Measurements from ENCODE around the gene NAV2. TPM values are rescaled to one million over a fixed set of nuclear protein-coding genes. Genes with fewer than 3 reads are reported as not detected.
"Not testable (repeated sequence)": the region's sequence is repeated elsewhere in the genome, so short reads cannot be mapped to it uniquely, and the experiment has no call there.

The NAV2 gene
- total RNA-seq, 1 donor from 2014 or later, result not detected

DNA sequence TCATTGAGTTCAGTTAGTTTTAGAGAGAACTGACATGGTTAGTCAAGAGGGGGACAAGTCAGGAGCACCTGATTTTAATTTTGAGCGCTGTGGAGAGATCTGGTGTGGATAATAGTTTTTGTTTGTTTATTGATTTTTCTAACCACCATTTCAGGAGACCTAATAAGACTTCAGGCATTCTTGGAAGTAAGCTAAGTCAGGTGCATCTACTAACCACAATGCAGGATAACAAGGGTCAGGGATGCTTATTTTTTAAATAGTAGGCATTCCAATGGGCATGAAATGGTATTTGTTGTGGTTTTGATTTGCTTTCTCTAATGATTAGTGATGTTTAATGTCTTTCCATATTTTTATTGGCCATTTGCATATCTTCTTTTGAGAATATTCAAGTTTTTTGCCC lies 212.1 kb downstream of the NAV2 start:
- H3K27me3 Mint-ChIP-seq, result peaks cover 7% of the 10 kb centered on the region
- no peaks in the 10 kb centered on the region for H3K36me3 Mint-ChIP-seq (ENCODE audit: low read depth)
- no peaks in the 10 kb centered on the region for H3K4me1 Mint-ChIP-seq
- H3K9me3 Mint-ChIP-seq, result no peaks in the 10 kb centered on the region
- intact Hi-C loops (cut with micrococcal nuclease), result no loop called here
- H3K4me3 Mint-ChIP-seq, result no peak overlapping the region
- no peak for DNase-seq
- H3K27ac Mint-ChIP-seq, result no peak overlapping the region

DNA sequence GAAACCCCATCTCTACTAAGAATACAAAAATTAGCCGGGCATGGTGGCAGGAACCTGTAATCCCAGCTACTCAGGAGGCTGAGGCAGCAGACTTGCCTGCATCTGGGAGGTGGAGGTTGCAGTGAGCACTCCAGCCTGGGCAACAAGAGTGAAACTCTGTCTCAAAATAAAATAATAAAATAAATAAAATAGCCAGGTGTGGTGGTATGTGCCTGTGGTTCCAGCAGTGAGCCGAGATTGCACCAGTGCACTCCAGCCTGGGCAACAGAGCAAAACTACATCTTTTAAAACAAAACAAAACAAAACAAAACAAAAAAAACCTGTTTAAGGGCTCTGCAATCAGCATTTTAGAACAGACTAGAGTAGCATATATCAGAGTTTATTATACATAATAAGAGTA lies 214.8 kb downstream of the NAV2 start:
- H3K4me1 Mint-ChIP-seq; H3K4me3 Mint-ChIP-seq; H3K9me3 Mint-ChIP-seq; H3K27me3 Mint-ChIP-seq; DNase-seq; intact Hi-C loops (cut with micrococcal nuclease); H3K27ac Mint-ChIP-seq; H3K36me3 Mint-ChIP-seq (ENCODE audit: low read depth): not testable (repeated sequence)

DNA sequence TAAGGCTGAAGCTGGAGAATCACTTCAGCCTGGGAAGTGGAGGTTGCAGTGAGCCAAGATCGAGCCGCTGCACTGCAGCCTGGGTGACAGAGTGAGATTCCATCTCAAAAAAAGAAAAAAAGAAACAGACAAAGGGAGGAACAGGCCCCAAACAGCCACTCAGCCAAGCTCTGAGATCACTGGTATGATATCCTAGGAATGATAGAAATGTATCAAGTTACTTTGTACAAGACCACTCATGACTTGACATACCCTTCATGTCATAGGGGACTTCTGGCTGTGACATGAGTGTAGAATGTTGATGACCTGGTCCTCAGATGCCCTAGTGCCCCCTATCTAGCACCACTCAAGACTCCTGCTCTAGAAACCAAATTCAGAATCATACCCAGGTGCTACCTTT lies 216.5 kb downstream of the NAV2 start:
- Mint-ChIP-seq H3K27ac (no peak overlapping the region), H3K27me3 (peaks cover 2% of the 10 kb centered on the region), H3K36me3 (ENCODE audit: low read depth) (no peaks in the 10 kb centered on the region), H3K4me1 (no peaks in the 10 kb centered on the region), H3K9me3 (no peaks in the 10 kb centered on the region), H3K4me3 (no peak overlapping the region)
- DNase-seq, result no peak
- intact Hi-C loops (cut with micrococcal nuclease), result no loop called here

DNA sequence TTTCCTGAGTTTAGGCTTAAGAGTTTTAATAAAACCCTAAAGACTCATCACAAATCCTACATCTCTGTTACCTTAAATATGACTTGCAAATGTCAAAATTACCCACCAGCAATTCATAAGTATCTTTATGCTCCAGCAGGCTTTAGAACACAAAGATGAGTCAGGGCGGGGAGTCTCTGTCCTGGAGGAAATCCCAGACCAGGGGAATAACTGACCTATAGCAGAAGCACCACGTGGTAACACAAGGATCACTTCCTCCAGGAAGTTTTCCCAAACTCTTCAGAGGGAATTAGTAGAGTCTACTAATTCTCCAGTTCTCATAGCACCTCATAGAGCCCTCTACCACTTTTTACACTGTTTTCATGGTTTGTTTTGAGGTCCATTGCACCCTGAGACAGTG lies 217.0 kb downstream of the NAV2 start:
- Mint-ChIP-seq H3K27me3 (peaks cover 2% of the 10 kb centered on the region), H3K9me3 (no peaks in the 10 kb centered on the region), H3K4me3 (no peak overlapping the region), H3K36me3 (ENCODE audit: low read depth) (no peaks in the 10 kb centered on the region), H3K27ac (no peak overlapping the region), H3K4me1 (no peaks in the 10 kb centered on the region)
- intact Hi-C loops (cut with micrococcal nuclease), result no loop called here
- no peak for DNase-seq

- Mint-ChIP-seq H3K36me3 (ENCODE audit: low read depth) (no peaks in the 10 kb centered on the region), H3K4me1 (no peaks in the 10 kb centered on the region), H3K9me3 (no peaks in the 10 kb centered on the region), H3K4me3 (no peak overlapping the region), H3K27ac (no peak overlapping the region), H3K27me3 (peaks cover under 1% of the 10 kb centered on the region)
- intact Hi-C loops (cut with micrococcal nuclease), result no loop called here
- no peak for DNase-seq
Observed at GRCh38 chr11:19931141-19931770, 218.6 kb downstream of the NAV2 start.

GRCh38 chr11:19931771-19932369 lies 219.2 kb downstream of the NAV2 start:
- Mint-ChIP-seq H3K36me3 (ENCODE audit: low read depth) (no peaks in the 10 kb centered on the region), H3K27ac (no peak overlapping the region), H3K4me1 (no peaks in the 10 kb centered on the region), H3K27me3 (no peaks in the 10 kb centered on the region), H3K9me3 (no peaks in the 10 kb centered on the region), H3K4me3 (no peak overlapping the region)
- DNase-seq, result no peak
- intact Hi-C loops (cut with micrococcal nuclease), result no loop called here

- Mint-ChIP-seq H3K27ac (no peak overlapping the region), H3K4me1 (no peaks in the 10 kb centered on the region), H3K9me3 (no peaks in the 10 kb centered on the region), H3K36me3 (ENCODE audit: low read depth) (no peaks in the 10 kb centered on the region), H3K4me3 (no peak overlapping the region), H3K27me3 (no peaks in the 10 kb centered on the region)
- no peak for DNase-seq
- intact Hi-C loops (cut with micrococcal nuclease), result no loop called here
Observed at GRCh38 chr11:19933132-19933735, 220.6 kb downstream of the NAV2 start.

DNA sequence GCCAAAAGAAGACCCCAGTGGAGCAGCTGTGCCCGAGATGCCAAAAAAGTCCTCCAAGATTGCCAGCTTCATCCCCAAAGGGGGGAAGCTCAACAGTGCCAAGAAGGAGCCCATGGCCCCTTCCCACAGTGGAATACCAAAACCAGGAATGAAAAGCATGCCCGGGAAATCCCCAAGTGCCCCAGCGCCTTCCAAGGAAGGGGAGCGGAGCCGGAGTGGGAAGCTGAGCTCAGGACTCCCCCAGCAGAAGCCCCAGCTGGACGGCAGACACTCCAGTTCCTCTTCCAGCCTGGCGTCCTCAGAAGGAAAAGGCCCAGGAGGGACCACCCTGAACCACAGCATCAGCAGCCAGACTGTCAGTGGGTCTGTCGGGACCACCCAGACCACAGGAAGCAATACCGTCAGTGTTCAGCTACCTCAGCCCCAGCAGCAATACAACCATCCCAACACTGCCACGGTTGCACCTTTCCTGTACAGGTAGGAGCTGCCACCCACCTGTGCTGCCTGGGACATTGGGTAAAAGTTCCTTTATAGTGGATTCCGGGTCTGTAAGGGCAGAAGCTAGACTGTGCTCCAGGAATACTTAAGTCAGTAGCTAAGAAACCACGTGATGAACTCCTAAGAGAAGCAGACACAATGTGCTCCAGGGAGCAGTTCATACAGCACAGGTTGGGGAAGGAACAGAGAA lies 221.3 kb downstream of the NAV2 start:
- H3K4me3 Mint-ChIP-seq, result no peak overlapping the region
- no peak overlapping the region for H3K27ac Mint-ChIP-seq
- no peaks in the 10 kb centered on the region for H3K9me3 Mint-ChIP-seq

GRCh38 chr11:19934828-19935259 lies 222.2 kb downstream of the NAV2 start:
- H3K27me3 Mint-ChIP-seq, result no peaks in the 10 kb centered on the region
- no peaks in the 10 kb centered on the region for H3K36me3 Mint-ChIP-seq (ENCODE audit: low read depth)
- H3K9me3 Mint-ChIP-seq, result no peaks in the 10 kb centered on the region
- no peak overlapping the region for H3K4me3 Mint-ChIP-seq
- intact Hi-C loops (cut with micrococcal nuclease), result loop anchor here (5.0 kb wide), 1 partner anchor 177 kb away; no protein-coding TSS in a partner anchor
- no peak overlapping the region for H3K27ac Mint-ChIP-seq
- H3K4me1 Mint-ChIP-seq, result no peaks in the 10 kb centered on the region
- no peak for DNase-seq

More for the DNA sequence above, 221.3 kb downstream of the NAV2 start:
- Mint-ChIP-seq H3K36me3 (ENCODE audit: low read depth) (no peaks in the 10 kb centered on the region), H3K27me3 (no peaks in the 10 kb centered on the region), H3K4me1 (no peaks in the 10 kb centered on the region)
- intact Hi-C loops (cut with micrococcal nuclease), result no loop called here
- no peak for DNase-seq

GRCh38 chr11:19935507-19935906 lies 222.9 kb downstream of the NAV2 start:
- Mint-ChIP-seq H3K4me1 (no peaks in the 10 kb centered on the region), H3K9me3 (no peaks in the 10 kb centered on the region), H3K4me3 (no peak overlapping the region), H3K36me3 (ENCODE audit: low read depth) (no peaks in the 10 kb centered on the region), H3K27ac (no peak overlapping the region), H3K27me3 (no peaks in the 10 kb centered on the region)
- DNase-seq, result no peak
- intact Hi-C loops (cut with micrococcal nuclease), result loop anchor here (5.0 kb wide), 1 partner anchor 177 kb away; no protein-coding TSS in a partner anchor

DNA sequence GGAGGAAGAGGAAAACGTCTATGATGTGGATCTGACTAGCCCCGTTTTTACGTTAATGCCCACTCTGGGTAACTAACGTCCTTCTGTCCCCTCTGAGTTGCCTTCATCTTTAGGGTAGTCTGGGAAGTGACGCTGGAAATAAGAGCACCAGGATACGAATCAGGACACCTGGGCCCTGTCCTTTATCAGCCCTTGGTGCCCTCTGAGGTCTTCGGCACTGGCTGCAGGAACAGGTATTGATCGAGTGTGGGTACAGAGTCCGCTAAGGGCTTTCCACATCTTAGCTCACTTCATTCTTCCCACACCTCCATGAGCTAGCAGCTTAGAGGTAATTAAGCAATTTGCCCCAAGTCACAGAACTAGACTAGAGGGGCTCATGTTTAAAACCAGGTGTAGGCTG lies 223.8 kb downstream of the NAV2 start:
- intact Hi-C loops (cut with micrococcal nuclease), result loop anchor here (5.0 kb wide), 1 partner anchor 176 kb away; no protein-coding TSS in a partner anchor
- H3K4me1 Mint-ChIP-seq, result no peaks in the 10 kb centered on the region
- H3K36me3 Mint-ChIP-seq (ENCODE audit: low read depth), result no peaks in the 10 kb centered on the region
- no peak overlapping the region for H3K4me3 Mint-ChIP-seq
- no peaks in the 10 kb centered on the region for H3K9me3 Mint-ChIP-seq
- DNase-seq, result no peak
- peaks cover 1% of the 10 kb centered on the region for H3K27me3 Mint-ChIP-seq
- H3K27ac Mint-ChIP-seq, result no peak overlapping the region

DNA sequence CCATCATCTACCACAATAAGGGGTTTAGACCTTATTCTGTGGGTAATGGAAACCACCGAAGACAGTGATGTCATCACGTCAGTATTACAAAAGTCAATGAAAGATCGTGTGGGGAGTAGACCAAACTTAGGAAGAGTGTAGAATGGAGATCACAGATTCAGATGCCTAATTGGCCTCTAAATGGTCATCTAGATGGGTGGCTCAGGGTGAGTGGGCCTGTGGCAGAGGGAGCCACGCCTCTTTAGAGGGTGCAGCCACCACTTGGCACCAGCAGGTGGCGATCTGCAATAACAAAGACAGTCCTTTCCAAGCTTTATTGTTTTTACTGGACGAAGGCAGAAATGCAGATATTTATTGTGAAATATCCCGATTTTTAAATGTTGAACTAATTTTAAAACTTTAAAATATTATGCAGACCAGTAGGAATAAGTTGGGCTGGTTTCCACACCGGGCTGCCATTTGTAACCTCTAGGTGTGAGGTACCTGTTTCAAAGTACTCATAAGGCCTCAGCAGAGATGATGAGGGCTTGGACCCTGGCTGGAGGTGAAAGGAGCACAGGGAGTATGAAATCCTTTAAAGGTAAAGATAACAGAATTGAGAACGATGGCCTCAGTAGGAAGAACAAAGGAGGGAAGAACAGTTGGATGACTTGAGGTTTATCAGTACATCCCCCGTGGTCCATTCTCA lies 225.7 kb downstream of the NAV2 start:
- Mint-ChIP-seq H3K4me1 (no peaks in the 10 kb centered on the region), H3K36me3 (ENCODE audit: low read depth) (no peaks in the 10 kb centered on the region), H3K9me3 (no peaks in the 10 kb centered on the region), H3K4me3 (no peak overlapping the region), H3K27me3 (peaks cover 3% of the 10 kb centered on the region), H3K27ac (no peak overlapping the region)
- intact Hi-C loops (cut with micrococcal nuclease), result loop anchor here (5.0 kb wide), 1 partner anchor 174 kb away; no protein-coding TSS in a partner anchor
- DNase-seq, result peak; percentile 74

- intact Hi-C loops (cut with micrococcal nuclease), result loop anchor here (5.0 kb wide), 1 partner anchor 173 kb away; no protein-coding TSS in a partner anchor
Observed at GRCh38 chr11:19938866-19939265, 226.2 kb downstream of the NAV2 start.

More at GRCh38 chr11:19938866-19939265, 226.2 kb downstream of the NAV2 start:
- Mint-ChIP-seq H3K4me3 (no peak overlapping the region), H3K4me1 (no peaks in the 10 kb centered on the region), H3K9me3 (no peaks in the 10 kb centered on the region), H3K27me3 (peaks cover 6% of the 10 kb centered on the region), H3K36me3 (ENCODE audit: low read depth) (no peaks in the 10 kb centered on the region), H3K27ac (no peak overlapping the region)
- DNase-seq, result no peak

All from activated CD4-positive, alpha-beta T cell treated with anti-CD3 and anti-CD28 coated beads, Interleukin-2, amount 10 ng/mL, durations not matched to agents 24 days and 14 days (primary cell).